Activated T-cell treated with anti-CD3 and anti-CD28 coated beads, Interleukin-2, amount 50 U/mL, for 48 hours (primary cell): ENCODE measurements around the gene OAS3.
"Not testable (repeated sequence)": the region's sequence is repeated elsewhere in the genome, so short reads cannot be mapped to it uniquely, and the experiment has no call there.

Experiments
- DNase-seq, 2 experiments: peaks; one replicate each; pipeline ENCODE4 v3.0.0-alpha.2; 2020

OAS3 gene

DNA sequence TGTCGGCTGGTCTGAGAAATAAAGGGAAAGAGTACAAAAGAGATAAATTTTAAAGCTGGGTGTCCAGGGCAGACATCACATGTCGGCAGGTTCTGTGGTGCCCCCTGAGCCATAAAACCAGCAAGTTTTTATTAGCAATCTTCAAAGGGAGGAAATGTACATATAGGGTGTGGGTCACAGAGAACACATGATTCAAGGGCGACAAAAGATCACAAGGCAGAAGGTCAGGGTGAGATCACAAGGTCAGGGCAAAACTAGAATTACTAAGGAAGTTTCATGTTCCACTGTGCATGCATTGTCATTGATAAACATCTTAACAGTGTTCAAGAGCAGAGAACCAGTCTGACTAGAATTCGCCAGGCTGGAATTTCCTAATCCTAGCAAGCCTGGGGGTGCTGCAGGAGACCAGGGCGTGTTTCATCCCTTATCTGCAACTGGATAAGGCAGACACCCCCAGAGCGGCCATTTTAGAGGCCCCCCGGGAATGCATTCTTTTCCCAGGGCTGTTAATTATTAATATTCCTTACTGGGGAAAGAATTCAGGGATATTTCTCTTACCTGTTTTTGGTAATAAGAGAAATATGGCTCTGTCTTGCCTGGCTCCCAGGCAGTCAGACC, 11.7 kb upstream of the OAS3 start:
- DNase-seq, result peak in 1 of 2 experiments; percentile 8

DNA sequence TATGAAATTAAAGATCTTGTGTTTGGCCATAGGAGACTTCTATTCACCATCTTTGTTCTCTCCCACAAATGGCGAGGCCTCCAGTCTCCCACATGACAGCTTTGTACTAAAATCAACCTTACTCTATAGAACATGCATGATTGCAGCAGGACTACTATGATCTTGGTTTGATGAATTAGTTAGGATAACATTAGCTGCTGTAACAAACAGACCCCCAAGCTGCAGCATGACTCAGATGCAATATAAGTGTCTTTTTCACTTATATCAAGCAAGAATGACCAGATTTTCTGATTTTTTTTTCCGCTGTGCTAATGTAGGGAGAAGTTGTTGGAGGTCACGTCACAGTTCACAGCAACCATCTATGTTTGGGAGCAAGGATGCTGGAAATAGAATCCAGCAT, 10.8 kb upstream of the OAS3 start:
- DNase-seq, result no peak

DNA sequence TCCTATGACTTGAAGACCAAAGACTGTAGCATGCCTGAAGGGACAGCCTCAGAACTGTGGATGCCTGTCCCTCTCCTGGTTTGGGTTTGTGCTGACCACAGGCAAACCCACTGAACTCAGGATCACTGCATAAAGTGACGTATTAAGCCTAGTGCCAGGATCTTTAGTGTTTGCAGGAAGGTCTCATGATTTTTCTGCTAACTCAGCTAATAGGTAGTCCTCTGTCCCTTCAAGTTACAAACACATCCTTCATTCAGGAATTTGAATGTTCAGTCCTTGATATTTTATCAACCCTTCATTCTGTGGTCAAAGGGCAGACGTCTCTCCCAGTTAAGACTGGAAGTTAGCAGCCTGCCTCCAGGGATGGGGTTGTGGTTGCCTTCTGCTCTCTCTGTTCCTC, 10.3 kb upstream of the OAS3 start:
- DNase-seq, result no peak

DNA sequence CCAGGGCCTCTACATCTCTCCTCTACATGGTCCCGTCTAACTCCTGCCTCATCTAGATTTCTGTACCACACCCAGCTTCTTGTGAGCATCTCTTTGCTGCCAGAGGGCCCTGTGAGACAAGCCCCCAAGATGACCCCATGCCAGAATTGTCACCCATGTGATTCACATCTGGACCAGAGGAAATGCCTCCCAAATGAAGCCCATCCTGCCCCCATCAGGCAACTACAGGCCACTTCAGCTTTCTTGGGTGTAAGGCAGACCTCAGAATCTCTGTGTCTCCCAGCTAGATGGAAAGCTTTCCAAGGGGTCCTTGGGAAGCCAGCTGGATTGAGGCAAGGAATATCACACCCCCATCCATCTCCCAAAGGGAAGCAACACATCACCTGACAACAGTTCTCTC, 9.3 kb upstream of the OAS3 start:
- DNase-seq, result peak in 1 of 2 experiments; percentile 7

DNA sequence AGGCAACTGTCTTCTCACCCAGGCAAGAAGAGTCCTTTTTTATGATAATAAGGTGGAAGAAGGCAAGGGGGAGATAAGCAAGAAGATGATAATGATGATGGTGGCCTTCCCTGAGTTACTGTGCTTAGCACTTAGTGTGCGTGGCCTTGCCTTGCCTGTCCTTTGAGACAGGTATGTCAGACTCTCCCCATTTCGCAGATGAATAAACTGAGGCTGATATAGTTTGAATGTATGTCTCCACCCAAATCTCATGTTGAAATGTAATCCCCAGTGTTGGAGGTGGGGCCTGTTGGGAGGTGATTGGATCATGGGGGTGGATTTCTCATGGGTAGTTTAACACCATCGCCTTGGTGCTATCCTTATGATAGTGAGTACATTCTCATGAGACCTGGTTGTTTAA, 8.6 kb upstream of the OAS3 start:
- DNase-seq, result no peak

DNA sequence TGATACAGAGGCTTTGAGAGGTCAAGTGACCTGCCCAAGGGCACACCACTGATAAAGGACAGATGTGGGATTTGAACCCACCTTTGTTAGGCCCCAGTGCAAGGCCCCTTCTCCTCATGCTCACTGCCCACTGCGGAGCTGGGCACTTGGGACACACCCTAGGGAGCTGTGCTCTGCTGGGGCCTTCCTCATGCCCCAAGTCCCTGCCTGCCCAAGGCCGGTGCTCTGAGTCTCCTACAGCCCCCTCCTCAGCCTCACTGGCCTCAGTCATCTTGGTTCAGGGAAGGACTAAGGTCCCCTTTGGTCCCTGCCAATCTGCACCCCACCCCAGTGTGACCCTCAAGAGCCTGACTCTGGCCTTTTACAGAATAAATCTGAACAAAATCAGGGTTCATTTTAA, 7.9 kb upstream of the OAS3 start:
- DNase-seq, result no peak

DNA sequence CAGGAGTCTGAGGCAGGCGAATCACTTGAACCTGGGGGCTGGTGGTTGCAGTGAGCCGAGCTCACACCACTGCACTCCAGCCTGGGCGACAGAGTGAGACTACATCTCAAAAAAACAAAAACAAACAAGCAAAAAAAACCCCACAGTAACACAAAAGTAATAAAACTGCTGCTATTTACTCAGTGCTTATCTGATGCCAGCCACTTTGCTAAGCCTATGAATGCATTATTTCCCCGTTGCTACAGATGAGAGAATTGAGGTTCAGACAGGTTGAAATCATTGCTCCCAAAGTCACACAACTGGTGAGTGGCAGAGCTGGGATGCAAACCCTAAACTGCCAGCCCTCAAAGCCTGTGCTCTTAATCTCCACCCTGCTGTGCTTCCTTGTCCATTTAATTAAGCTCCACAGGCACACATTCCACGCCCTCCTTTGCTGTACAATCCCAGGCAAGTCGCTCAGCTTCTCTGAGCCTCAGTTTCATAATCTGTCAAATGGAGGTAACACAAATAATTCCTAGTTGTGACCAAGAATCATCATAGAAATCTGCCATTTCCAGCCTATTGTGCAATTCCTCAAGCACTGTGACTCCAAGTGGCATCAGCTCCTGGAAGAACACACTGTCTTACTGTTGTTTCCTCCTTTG, 5.7 kb upstream of the OAS3 start:
- DNase-seq, result no peak

DNA sequence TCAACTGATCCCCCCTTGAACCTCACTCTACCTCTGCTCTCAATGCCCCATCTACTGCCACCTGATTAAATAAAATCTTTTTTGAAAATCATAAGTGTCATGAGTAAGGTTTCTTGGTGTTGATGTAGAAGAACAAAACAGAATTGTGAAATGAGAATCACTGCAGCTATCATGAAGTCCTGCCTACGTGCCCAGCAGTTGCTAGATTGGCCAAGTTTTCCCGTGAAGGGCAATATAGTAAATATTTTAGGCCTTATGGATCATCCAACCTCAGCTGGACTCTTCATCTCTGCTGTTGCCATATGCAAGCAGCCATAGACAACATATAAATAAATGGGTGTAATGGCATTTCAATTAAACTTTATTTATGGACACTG, 5.2 kb upstream of the OAS3 start:
- no peak for DNase-seq

DNA sequence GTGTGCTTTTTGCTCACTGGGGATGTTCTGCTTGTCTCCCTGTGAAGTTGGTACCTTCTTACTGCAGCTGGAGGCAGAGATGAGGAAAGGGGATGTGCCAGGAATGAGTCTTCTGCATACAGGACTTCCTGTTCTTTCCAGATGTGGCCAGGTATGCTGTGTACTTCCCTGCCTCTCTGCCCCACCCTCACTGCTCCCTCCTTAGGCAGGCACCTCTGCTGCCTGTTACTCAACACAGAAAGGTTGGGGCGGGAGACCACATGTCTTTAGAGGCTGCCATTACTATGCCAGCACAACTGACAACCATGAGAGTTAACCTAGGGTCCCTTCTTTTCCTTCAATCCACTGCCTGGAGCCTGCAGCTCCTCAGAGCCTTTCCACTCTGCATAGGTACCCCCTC, 2.0 kb upstream of the OAS3 start:
- no peak for DNase-seq

DNA sequence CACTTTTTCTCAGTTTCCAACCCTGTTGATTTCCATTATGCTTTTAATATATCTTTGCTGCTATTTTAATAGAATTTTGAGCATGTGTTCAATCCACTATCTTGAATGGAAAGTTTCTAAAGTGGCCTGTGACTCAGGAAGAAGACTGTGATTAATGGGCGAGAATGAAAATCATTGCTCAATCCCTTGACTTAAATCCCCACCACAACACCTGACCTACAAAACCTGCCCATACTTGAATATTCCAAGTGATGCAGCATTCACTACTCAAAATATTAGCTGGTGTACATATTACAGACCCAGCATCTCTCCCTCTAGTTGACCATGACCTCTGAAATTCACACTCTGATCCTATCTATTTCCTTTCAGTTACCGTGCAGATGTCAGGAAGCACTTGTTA, 1.3 kb upstream of the OAS3 start:
- no peak for DNase-seq

DNA sequence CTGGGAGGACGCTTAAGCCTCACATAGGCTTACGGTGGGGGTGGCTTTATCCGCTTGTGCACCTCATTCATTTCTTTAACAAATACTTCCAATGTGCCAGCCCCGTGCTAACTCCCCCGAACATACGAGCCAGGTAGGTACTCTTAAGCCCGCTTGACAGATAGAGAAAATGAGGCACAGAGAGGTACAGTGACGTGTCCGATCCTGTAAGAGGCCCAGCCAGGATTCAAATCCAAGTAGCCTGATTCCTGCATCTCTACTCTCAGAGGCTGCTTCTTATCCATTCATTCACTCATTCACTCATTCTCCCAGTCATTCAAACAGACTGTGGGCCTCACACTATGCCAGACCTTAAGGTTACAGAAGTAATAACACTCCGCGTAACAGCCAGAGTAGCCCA, 477 bp downstream of the OAS3 start:
- DNase-seq, result peak in 1 of 2 experiments; percentile 24

DNA sequence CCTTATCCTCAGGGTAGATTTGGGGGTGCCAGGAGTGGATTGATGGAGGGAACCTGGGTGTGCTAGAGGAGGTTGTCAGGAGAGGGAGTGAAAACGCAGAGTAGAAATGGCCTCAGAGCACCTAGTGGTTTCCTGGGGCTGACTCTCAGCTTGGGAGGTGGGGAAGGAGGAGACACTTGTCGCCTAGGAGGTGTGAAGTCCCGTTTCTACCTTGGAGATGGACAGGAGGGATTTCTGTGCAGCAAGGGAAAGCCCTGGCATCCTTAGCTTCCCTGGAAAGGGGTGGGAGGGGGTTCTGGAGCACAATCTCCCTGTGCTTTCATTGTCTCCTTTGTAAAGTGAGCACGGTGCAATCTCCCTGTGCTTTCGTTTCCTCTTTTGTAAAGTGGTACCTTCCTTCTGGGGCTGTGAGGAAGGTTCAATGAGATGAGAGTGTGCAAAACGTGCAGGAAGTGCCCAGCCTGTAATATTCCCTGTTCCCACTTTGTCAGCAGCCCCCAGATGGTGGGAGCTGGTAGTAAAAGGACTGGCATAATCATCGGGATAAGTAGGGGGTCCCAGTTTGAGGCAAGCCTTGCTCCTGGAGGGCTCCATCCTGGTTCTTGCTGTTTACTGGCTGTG, 1.6 kb downstream of the OAS3 start:
- peak; percentile 28 to 35 for DNase-seq

DNA sequence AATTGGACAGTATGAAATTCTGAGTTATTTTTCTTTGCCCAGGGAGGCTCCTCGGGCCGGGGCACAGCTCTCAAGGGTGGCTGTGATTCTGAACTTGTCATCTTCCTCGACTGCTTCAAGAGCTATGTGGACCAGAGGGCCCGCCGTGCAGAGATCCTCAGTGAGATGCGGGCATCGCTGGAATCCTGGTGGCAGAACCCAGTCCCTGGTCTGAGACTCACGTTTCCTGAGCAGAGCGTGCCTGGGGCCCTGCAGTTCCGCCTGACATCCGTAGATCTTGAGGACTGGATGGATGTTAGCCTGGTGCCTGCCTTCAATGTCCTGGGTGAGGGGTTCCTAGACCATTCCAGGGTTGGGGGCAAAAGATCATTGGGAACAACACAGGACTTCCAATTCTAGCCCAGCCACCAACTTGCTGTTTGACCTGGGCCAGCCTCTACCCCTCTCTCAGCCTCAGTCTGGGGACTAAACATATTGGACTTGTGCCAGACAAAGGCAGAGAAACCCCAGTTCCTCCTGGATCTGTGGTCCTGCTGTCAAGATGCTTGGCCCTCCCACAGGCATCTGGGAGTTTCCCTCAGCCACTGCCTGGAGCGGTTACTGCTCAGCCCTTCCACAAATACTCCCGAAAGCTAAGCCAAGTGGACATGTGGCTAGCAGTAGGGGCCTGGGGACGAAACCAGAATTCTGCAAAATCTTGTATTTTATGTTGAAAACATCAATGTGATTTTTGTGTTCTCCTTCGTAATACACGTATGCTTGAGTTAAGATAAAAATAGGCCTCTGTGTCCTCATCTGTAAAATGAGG, 3.5 kb downstream of the OAS3 start:
- no peak for DNase-seq

DNA sequence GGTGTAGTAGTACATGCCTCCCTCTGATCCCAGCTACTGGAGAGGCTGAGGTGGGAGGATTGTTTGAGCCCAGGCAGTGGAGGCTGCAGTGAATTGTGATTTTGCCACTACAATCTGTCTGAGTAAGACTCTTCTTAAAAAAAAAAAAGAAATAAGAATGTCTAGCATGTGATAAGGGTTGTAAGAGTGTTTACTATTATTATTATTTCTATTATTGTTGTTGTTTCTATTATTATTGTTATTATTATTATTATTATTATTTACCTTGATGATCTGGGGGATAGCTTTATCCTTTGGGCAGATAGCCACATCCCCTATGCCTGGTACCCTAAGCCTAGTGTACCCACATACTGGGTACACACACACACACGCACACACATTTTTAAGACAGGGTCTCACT, 4.3 kb downstream of the OAS3 start:
- no peak for DNase-seq

DNA sequence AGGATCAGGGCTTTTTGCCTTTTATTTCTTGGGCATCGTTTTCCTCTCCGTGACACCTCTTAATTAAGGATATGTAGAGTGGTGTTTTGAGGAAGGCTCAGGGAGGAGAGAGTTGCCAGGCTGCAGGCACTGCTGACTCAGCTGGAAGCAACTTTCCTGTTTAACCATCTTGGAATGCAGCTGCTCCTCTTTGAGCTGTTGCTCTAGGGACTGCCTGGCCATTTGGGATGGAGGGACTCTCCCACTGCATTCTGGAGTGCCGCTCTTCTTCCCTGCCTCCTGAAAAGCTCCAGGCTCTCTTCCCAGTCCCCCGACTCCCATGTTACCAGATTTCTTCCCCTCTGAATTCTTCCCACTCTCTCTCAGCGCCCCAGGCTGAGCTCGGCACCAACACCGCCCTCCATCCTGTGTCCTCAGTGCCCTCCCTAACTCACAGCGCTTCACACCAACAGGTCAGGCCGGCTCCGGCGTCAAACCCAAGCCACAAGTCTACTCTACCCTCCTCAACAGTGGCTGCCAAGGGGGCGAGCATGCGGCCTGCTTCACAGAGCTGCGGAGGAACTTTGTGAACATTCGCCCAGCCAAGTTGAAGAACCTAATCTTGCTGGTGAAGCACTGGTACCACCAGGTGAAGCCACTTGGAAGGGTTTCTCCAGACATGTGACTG, 5.9 kb downstream of the OAS3 start:
- no peak for DNase-seq

DNA sequence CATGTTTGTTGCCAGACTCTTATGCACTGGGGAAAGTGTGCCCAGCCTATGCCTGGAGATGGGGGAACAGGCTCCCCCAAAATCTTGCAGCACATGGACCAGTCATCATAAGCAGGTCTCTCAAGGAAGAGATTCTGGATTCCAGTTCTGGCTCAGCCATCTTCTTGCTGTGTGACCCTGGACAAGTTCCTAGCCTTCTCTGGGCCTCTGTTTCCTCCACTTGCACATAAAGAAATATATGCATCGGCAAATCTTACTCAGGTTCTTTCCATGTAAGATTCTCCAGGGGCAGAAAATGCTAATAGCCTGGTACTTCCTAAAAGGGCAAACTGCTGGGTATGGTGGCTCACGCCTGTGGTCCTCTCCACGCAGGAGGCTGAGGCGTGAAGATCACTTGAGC, 7.2 kb downstream of the OAS3 start:
- DNase-seq, result peak in 1 of 2 experiments; percentile 10

DNA sequence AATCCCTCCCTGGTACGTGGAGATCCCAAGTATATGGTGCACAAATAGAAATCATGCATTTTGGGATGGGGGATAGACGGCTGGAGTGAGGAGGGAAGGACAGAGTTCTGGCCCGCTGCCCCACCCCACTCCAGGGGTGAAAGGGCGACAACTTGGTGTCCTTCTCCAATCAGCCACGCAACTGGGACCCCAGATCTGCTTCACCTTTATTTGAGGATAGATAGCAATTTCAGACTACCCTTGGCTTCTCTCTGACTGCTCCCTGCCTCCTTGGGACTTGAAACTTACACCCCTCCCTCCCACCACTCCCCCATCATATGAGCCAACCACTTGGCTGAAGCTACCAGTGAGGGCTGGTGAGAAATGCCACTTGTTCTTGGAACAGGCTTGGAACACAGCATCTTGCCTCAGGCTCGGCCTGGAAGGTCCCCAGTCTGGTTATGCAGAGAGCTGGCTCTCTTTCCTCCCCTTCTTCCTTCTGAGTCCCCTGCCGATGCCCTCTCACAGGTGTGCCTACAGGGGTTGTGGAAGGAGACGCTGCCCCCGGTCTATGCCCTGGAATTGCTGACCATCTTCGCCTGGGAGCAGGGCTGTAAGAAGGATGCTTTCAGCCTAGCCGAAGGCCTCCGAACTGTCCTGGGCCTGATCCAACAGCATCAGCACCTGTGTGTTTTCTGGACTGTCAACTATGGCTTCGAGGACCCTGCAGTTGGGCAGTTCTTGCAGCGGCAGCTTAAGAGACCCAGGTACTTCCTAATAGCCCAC, 8.1 kb downstream of the OAS3 start:
- DNase-seq, result peak in 1 of 2 experiments; percentile 9

DNA sequence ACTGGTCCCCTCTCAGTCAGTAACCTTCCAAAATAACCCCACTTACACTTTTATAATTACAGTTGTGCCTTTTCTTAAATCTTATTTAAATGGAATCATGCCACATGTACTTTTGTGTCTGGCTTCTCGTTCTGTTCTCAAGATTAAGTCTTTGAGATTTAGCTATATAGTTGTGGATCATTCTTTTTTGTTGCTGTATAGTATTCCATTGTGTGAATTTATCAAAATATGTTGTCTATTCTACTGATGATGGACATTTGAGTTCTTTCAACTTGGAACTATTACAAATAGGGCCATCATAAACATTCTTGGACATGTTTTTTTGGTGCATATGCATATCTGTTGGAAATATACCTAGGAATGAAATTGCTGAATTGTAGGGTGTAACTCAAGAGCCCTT, 9.0 kb downstream of the OAS3 start:
- DNase-seq, result no peak

DNA sequence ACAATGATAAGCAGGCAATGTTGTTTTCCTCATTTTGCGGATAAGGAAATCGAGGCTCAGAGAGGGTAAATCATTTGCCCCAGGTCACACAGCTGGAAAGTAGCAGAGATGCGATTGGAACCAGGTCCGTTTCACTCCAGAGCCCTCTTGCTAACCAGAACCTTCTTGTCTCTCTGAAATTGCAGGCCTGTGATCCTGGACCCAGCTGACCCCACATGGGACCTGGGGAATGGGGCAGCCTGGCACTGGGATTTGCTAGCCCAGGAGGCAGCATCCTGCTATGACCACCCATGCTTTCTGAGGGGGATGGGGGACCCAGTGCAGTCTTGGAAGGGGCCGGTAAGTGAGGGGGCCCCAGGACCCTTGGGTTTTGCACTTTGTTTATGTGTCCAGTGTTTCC, 9.5 kb downstream of the OAS3 start:
- DNase-seq, result no peak

DNA sequence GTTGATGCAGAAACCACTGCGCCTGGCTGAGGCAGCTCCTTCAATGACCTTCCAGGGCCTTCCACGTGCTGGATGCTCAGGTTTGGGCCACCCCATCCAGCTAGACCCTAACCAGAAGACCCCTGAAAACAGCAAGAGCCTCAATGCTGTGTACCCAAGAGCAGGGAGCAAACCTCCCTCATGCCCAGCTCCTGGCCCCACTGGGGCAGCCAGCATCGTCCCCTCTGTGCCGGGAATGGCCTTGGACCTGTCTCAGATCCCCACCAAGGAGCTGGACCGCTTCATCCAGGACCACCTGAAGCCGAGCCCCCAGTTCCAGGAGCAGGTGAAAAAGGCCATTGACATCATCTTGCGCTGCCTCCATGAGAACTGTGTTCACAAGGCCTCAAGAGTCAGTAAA, 10.5 kb downstream of the OAS3 start:
- DNase-seq, result no peak

DNA sequence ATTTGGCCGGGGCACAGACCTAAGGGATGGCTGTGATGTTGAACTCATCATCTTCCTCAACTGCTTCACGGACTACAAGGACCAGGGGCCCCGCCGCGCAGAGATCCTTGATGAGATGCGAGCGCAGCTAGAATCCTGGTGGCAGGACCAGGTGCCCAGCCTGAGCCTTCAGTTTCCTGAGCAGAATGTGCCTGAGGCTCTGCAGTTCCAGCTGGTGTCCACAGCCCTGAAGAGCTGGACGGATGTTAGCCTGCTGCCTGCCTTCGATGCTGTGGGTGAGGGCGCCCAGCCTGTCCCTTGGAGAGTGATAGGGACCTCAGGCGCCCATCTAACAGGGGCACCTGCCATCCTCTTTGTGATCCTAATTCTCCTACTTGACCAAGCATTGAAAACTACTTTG, 12.4 kb downstream of the OAS3 start:
- no peak for DNase-seq

DNA sequence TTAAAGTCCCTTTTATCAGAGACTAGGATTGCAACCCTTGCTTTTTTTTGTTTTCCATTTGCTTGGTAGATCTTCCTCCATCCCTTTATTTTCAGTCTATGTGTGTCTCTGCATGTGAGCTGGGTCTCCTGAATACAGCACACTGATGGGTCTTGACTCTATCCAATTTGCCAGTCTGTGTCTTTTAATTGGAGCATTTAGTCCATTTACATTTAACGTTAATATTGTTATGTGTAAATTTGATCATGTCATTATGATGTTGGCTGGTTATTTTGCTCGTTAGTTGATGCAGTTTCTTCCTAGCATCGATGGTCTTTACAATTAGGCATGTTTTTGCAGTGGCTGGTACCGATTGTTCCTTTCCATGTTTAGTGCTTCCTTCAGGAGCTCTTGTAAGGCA, 18.9 kb downstream of the OAS3 start:
- not testable (repeated sequence) for DNase-seq

DNA sequence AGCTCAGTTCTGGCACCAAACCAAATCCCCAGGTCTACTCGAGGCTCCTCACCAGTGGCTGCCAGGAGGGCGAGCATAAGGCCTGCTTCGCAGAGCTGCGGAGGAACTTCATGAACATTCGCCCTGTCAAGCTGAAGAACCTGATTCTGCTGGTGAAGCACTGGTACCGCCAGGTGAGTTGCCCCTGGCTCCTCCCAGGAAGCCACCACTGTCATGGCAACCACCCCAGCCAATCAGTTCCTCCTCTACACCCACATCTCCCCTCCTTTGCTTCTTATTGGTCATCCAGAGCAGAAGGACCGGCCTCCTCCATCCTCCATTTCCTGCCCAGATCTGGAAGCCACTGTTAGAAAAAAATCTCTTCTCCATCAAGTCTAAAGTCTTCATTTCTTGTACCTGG, 22.8 kb downstream of the OAS3 start:
- DNase-seq, result no peak
